Kidney (tissue), 14 donors: ENCODE results near the gene P2RY2. TPM values are rescaled to one million over a fixed set of nuclear protein-coding genes. Genes with fewer than 3 reads are reported as not detected.
"Not testable (repeated sequence)": the region's sequence is repeated elsewhere in the genome, so short reads cannot be mapped to it uniquely, and the experiment has no call there.

Experiments
- DNase-seq, 5 donors: peaks; one replicate each; pipeline ENCODE4 v3.0.0-alpha.2; 2013 to 2020
- FAIRE-seq: peaks from 2 replicates; lab custom pipeline; 2012; peaks lifted over from hg19 to GRCh38; lab: Jason Lieb, UNC
- H3K27ac ChIP-seq, 2 donors: one replicate each; pipeline ENCODE4 v1.7.0; 2013; ENCODE audit warnings: low read depth in 2 of 2, low read length in 2 of 2, inconsistent platforms in 1 of 2
- H3K27me3 ChIP-seq: one replicate; pipeline ENCODE4 v1.7.1; 2013; ENCODE audit warnings: low read length, inconsistent platforms; ENCODE audit not compliant: control insufficient read depth, insufficient read depth
- H3K36me3 ChIP-seq, 3 donors: one replicate each; pipeline versions ENCODE4 v1.7.0 to v1.7.1; 2013; ENCODE audit warnings: low read length in 3 of 3, control low read depth in 1 of 3, inconsistent platforms in 1 of 3; ENCODE audit not compliant: insufficient read depth in 3 of 3, control insufficient read depth in 2 of 3
- H3K4me1 ChIP-seq, 3 donors: one replicate each; pipeline versions ENCODE4 v1.7.0 to v1.7.1; 2013; ENCODE audit warnings: low read length in 3 of 3, inconsistent platforms in 1 of 3, low read depth in 1 of 3; ENCODE audit not compliant: control insufficient read depth in 2 of 3, insufficient read depth in 2 of 3
- H3K4me3 ChIP-seq, 3 donors: one replicate each; pipeline versions ENCODE4 v1.7.0 to v1.8.1; 2013; ENCODE audit warnings: low read length in 3 of 3, control low read depth in 1 of 3, inconsistent platforms in 1 of 3
- H3K9ac ChIP-seq, 3 donors: one replicate each; pipeline versions ENCODE4 v1.7.0 to v1.7.1; 2013; ENCODE audit warnings: low read length in 3 of 3, control low read depth in 1 of 3, inconsistent platforms in 1 of 3
- H3K9me3 ChIP-seq, 3 donors: one replicate each; pipeline versions ENCODE4 v1.7.0 to v1.7.1; 2013; ENCODE audit warnings: low read length in 3 of 3, control low read depth in 1 of 3, inconsistent platforms in 1 of 3; ENCODE audit not compliant: control insufficient read depth in 2 of 3, insufficient read depth in 1 of 3
- intact Hi-C: fragments of 100-400 bp; cut with DNase I; formaldehyde crosslinking; loops from one replicate; pipeline ENCODE4 v1.11.1; 2022
- polyA plus RNA-seq: library from polyadenylated mRNA; stranded (reverse); fragments of 350-450 nt; fragmentation: Illumina TruSeq; extraction: RNeasy Lipid Tissue Mini Kit (QIAGEN cat#74804); gene quantifications from one replicate; pipeline ENCODE4 v1.2.3, GENCODE V29; 2014; ENCODE audit warnings: low read depth, low replicate concordance; ENCODE audit not compliant: insufficient read depth
- total RNA-seq: library from RNA; stranded (reverse); fragmentation: NEBNext Ultra II Directional; extraction: Animal tissue kit (Norgen Biotek cat#: 25700); gene quantifications from one replicate; pipeline ENCODE4 v1.2.1, GENCODE V29; 2021
- TF ChIP-seq, protein P1 (sequence below): IDR thresholded peaks from 3 replicates; pipeline ENCODE4 v1.5.1; 2012; ENCODE audit warnings: mild to moderate bottlenecking, moderate library complexity, borderline replicate concordance; ENCODE audit not compliant: insufficient read depth; ENCODE audit errors: extremely low read depth
- donor health status: control.
- donor health status: control.
- donor health status: control.
- donor health status: control.
- donor health status: control.
- donor health status: DM: yes; HTN: yes; CAD: no.
- donor health status: Normal renal cell carcinoma (clear cell type).

Gene P2RY2
- total and polyA plus RNA-seq, 2 donors from 2014 or later: 1.3 to 9.7 TPM

DNA sequence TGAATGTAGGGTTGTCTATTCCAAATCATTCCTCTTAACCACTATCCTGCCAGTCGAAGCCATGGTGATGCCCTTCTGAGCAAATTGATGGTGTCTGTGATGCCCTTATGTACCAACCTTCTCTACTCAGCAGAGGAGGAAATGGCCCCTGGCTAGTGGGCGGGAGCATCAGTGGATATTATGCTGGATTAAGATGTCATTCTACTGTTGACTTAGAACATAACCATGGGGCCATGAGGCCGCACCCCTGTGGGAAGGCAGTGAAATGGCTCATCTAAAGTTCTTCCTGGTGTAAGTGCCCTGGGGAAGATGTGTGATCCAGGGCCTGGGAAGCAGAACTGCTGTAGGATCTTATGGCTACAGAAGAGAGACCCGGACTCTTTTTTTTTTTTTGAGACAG is 20.7 kb upstream of the P2RY2 start:
- Histone ChIP-seq H3K27me3 (no peaks in the 10 kb centered on the region), H3K4me1 (peaks cover 0 to 3% (median 0%) of the 10 kb centered on the region in 3 donors), H3K9ac (no peak overlapping the region), H3K27ac (no peak overlapping the region), H3K9me3 (no peaks in the 10 kb centered on the region), H3K36me3 (no peaks in the 10 kb centered on the region), H3K4me3 (no peak overlapping the region)
- TF ChIP-seq, protein P1, sequence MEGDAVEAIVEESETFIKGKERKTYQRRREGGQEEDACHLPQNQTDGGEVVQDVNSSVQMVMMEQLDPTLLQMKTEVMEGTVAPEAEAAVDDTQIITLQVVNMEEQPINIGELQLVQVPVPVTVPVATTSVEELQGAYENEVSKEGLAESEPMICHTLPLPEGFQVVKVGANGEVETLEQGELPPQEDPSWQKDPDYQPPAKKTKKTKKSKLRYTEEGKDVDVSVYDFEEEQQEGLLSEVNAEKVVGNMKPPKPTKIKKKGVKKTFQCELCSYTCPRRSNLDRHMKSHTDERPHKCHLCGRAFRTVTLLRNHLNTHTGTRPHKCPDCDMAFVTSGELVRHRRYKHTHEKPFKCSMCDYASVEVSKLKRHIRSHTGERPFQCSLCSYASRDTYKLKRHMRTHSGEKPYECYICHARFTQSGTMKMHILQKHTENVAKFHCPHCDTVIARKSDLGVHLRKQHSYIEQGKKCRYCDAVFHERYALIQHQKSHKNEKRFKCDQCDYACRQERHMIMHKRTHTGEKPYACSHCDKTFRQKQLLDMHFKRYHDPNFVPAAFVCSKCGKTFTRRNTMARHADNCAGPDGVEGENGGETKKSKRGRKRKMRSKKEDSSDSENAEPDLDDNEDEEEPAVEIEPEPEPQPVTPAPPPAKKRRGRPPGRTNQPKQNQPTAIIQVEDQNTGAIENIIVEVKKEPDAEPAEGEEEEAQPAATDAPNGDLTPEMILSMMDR: no peak
- intact Hi-C loops: no loop called here
- FAIRE-seq (no peak), DNase-seq (peak in 1 of 5 donors; percentile 15)

DNA sequence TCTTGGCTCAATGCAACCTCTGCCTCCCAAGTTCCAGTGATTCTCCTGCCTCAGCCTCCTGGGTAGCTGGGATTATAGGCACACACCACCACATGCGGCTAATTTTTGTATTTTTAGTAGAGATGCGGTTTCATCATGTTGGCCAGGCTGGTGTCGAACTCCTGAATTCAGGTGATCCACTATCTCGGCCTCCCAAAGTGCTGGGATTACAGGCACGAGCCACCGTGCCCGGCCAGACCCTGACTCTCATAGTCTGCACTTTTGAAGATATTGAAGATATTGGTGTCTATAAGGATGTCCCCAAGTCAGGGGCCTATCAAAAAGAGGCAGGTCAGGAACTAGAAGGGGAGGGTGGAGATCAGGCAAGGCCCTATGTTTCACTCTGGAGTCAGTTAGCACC is 20.3 kb upstream of the P2RY2 start:
- H3K9me3 ChIP-seq, FAIRE-seq, H3K36me3 ChIP-seq, H3K4me1 ChIP-seq, H3K9ac ChIP-seq, H3K27me3 ChIP-seq, intact Hi-C loops, H3K27ac ChIP-seq, H3K4me3 ChIP-seq: not testable (repeated sequence)
- peak in 1 of 5 donors; percentile 9 for DNase-seq

DNA sequence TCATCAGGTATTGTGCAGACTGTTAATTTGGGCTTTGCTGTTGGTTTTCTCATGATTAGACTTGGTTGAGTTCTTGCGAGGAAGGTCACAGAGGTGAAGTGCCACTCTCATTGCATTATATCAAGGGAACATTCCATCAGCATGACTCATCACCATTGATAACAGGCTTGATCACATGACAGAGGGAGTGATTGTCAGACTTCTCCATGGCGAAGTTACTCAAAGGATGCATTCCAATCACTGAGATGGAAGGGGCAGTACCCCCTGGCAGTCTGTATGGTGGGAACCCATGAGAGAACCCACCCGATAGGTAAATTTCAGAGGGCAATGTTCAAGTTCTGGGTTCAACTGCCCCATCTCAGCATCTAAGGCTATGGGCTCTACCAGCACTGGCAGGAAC is 19.4 kb upstream of the P2RY2 start:
- DNase-seq: no peak
- H3K27me3 ChIP-seq: no peaks in the 10 kb centered on the region
- no peak for FAIRE-seq
- no peaks in the 10 kb centered on the region for H3K36me3 ChIP-seq
- H3K4me1 ChIP-seq: peaks cover 0 to 3% (median 0%) of the 10 kb centered on the region in 3 donors
- H3K9ac ChIP-seq: no peak overlapping the region
- H3K4me3 ChIP-seq: no peak overlapping the region
- H3K27ac ChIP-seq: no peak overlapping the region
- TF ChIP-seq, protein P1: no peak
- H3K9me3 ChIP-seq: no peaks in the 10 kb centered on the region
- intact Hi-C loops: no loop called here

DNA sequence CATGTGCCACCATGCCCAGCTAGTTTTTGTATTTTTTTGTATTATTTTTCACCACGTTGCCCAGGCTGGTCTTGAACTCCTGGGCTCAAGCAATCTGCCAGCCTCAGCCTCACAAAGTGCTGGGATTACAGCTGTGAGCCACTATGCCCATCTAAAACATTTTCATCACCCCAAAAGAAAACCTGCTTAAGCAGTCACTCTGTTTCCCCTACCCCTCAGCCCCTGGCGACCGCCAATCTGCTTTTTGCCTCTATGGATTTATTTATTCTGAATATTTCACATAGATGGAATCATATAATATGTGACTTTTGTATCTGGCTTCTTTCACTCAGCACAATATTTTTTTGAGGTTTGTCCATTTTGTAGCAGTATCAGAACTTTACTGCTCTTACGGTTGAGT is 18.6 kb upstream of the P2RY2 start:
- DNase-seq (peak in 1 of 5 donors; percentile 10), FAIRE-seq (no peak)
- H3K9ac ChIP-seq: no peak overlapping the region
- TF ChIP-seq, protein P1: no peak
- intact Hi-C loops: no loop called here
- H3K9me3 ChIP-seq: no peaks in the 10 kb centered on the region
- no peak overlapping the region for H3K27ac ChIP-seq
- no peaks in the 10 kb centered on the region for H3K27me3 ChIP-seq
- peaks cover 0 to 3% (median 0%) of the 10 kb centered on the region in 3 donors for H3K4me1 ChIP-seq
- no peaks in the 10 kb centered on the region for H3K36me3 ChIP-seq
- H3K4me3 ChIP-seq: no peak overlapping the region
